ENCODE data around the gene STX11.

The STX11 gene

DNA sequence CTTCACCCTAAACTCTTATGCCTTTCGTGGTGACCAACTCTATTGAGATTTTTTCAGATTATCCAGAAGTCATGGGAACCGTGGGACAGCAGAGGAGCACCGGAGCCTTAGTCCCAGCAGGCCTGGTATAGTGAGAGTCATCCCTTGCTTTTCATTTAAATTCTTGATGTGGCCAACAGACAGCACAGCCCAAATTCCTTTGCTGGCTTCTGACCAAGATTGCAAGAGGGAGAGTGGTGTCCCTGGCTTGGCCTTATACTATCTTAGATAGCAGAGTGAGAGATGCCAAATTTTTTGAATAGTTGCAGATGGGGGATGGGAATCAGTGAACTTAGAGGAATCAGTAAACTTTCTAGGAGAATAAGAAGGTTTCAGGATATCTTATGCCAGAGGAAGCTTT lies 7.8 kb downstream of the STX11 start:
- Histone ChIP-seq H3K9me3 (ENCODE audit: insufficient read depth, low read length) (no peaks in the 10 kb centered on the region), H3K27ac (ENCODE audit: low read length) (no peak overlapping the region), H2AFZ (ENCODE audit: low read depth, low read length) (no peak overlapping the region), H3K9ac (ENCODE audit: low read length) (no peak overlapping the region), H3K36me3 (replicated peaks; ENCODE audit: low read depth, low read length) (no peaks in the 10 kb centered on the region), H3K27me3 (ENCODE audit: low read depth, low read length) (no peaks in the 10 kb centered on the region), H4K20me1 (ENCODE audit: insufficient read depth, low read length) (no peaks in the 10 kb centered on the region), H3K4me2 (ENCODE audit: low read length) (no peak overlapping the region), H3K4me1 (ENCODE audit: low read length) (peaks cover 23% of the 10 kb centered on the region), H3K79me2 (ENCODE audit: low read length) (no peaks in the 10 kb centered on the region), H3K4me3 (ENCODE audit: low read length) (no peak overlapping the region)
- TF ChIP-seq EZH2phosphoT487 (IDR thresholded peaks at IDR 0.05; ENCODE audit: low read depth): no peak
- TF ChIP-seq, protein P1, sequence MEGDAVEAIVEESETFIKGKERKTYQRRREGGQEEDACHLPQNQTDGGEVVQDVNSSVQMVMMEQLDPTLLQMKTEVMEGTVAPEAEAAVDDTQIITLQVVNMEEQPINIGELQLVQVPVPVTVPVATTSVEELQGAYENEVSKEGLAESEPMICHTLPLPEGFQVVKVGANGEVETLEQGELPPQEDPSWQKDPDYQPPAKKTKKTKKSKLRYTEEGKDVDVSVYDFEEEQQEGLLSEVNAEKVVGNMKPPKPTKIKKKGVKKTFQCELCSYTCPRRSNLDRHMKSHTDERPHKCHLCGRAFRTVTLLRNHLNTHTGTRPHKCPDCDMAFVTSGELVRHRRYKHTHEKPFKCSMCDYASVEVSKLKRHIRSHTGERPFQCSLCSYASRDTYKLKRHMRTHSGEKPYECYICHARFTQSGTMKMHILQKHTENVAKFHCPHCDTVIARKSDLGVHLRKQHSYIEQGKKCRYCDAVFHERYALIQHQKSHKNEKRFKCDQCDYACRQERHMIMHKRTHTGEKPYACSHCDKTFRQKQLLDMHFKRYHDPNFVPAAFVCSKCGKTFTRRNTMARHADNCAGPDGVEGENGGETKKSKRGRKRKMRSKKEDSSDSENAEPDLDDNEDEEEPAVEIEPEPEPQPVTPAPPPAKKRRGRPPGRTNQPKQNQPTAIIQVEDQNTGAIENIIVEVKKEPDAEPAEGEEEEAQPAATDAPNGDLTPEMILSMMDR (IDR thresholded peaks at IDR 0.05; ENCODE audit: low read depth, low read length): no peak

DNA sequence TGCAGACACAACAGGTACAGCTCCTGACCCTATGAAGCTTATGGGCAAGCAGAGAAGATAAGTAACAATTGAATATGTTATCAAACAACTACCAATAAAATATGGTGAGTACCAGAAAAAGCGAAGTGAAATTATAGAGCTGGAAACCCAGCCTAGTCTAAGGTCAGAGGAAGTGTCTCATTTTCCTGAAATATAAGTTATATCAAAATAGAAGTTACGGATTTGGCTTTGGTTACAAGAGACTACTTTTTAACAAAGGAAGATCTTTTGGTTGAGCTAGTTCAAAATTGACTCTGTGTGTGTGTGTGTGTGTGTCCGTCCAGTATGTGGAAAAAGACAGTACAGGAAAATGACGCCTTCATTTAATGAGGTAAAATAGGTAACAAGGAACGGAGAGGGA lies 8.9 kb downstream of the STX11 start:
- H2AFZ ChIP-seq (ENCODE audit: low read depth, low read length): no peak overlapping the region
- H3K4me1 ChIP-seq (ENCODE audit: low read length): peaks cover 23% of the 10 kb centered on the region
- no peak overlapping the region for H3K27ac ChIP-seq (ENCODE audit: low read length)
- H3K9me3 ChIP-seq (ENCODE audit: insufficient read depth, low read length): no peaks in the 10 kb centered on the region
- TF ChIP-seq, protein P1 (IDR thresholded peaks at IDR 0.05; ENCODE audit: low read depth, low read length): no peak
- TF ChIP-seq EZH2phosphoT487 (IDR thresholded peaks at IDR 0.05; ENCODE audit: low read depth): no peak
- H4K20me1 ChIP-seq (ENCODE audit: insufficient read depth, low read length): no peaks in the 10 kb centered on the region
- no peaks in the 10 kb centered on the region for H3K79me2 ChIP-seq (ENCODE audit: low read length)
- no peaks in the 10 kb centered on the region for H3K27me3 ChIP-seq (ENCODE audit: low read depth, low read length)
- H3K36me3 ChIP-seq (replicated peaks; ENCODE audit: low read depth, low read length): no peaks in the 10 kb centered on the region
- no peak overlapping the region for H3K4me2 ChIP-seq (ENCODE audit: low read length)
- H3K4me3 ChIP-seq (ENCODE audit: low read length): no peak overlapping the region
- no peak overlapping the region for H3K9ac ChIP-seq (ENCODE audit: low read length)

DNA sequence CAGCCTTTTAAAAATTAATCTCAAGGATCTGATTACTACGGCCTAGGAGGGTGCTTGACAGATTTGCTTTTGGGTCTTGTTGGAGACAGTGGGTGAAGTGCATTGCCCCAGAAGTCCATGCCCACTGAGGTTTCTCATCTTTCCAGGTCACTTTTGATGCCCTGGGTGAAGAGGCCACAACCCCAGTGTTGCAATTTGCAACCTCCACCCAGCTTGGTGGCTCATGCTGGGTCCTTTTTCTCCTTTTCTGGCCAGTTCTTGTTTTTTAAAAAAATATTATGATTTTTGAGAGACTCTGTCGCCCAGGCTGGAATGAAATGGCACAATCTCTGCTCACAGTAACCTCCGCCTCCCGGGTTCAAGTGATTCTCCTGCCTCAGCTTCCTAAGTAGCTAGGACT lies 9.4 kb downstream of the STX11 start:
- no peak overlapping the region for H2AFZ ChIP-seq (ENCODE audit: low read depth, low read length)
- H3K36me3 ChIP-seq (replicated peaks; ENCODE audit: low read depth, low read length): no peaks in the 10 kb centered on the region
- no peaks in the 10 kb centered on the region for H3K27me3 ChIP-seq (ENCODE audit: low read depth, low read length)
- peaks cover 23% of the 10 kb centered on the region for H3K4me1 ChIP-seq (ENCODE audit: low read length)
- no peak overlapping the region for H3K4me2 ChIP-seq (ENCODE audit: low read length)
- TF ChIP-seq EZH2phosphoT487 (IDR thresholded peaks at IDR 0.05; ENCODE audit: low read depth): no peak
- TF ChIP-seq, protein P1 (IDR thresholded peaks at IDR 0.05; ENCODE audit: low read depth, low read length): no peak
- H4K20me1 ChIP-seq (ENCODE audit: insufficient read depth, low read length): no peaks in the 10 kb centered on the region
- no peak overlapping the region for H3K9ac ChIP-seq (ENCODE audit: low read length)
- H3K4me3 ChIP-seq (ENCODE audit: low read length): no peak overlapping the region
- H3K27ac ChIP-seq (ENCODE audit: low read length): no peak overlapping the region
- H3K9me3 ChIP-seq (ENCODE audit: insufficient read depth, low read length): no peaks in the 10 kb centered on the region
- H3K79me2 ChIP-seq (ENCODE audit: low read length): no peaks in the 10 kb centered on the region

DNA sequence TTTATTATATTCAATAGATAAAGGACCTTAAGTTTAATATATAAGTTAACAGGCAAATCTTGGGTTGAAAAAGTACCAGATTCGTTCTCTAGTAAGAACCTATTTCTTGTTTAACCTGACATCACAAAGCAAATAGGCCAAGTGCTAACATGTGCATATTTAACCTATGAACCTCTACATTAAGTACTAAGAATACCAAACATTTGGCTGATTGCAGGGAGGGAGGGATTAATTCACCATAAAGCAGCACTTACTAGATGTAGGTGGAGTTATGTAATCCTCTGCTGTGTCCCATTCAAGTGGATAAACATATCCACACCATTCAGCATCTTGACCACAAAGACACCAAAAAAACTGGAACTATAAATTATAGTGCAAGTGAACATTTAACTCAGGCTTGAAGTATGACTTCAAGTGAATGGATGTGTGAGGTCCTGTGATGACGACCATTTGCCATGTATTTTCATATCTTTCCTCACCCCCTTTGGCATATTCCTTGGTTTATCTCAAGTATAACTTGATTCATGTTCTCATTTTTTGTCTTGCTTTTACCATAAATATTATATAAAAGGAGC lies 10.2 kb downstream of the STX11 start:
- Histone ChIP-seq H3K9me3 (ENCODE audit: insufficient read depth, low read length) (no peaks in the 10 kb centered on the region), H4K20me1 (ENCODE audit: insufficient read depth, low read length) (no peaks in the 10 kb centered on the region), H3K36me3 (replicated peaks; ENCODE audit: low read depth, low read length) (no peaks in the 10 kb centered on the region), H3K27me3 (ENCODE audit: low read depth, low read length) (no peaks in the 10 kb centered on the region), H3K9ac (ENCODE audit: low read length) (no peak overlapping the region), H2AFZ (ENCODE audit: low read depth, low read length) (no peak overlapping the region), H3K4me1 (ENCODE audit: low read length) (peaks cover 19% of the 10 kb centered on the region), H3K4me3 (ENCODE audit: low read length) (no peak overlapping the region), H3K79me2 (ENCODE audit: low read length) (no peaks in the 10 kb centered on the region), H3K27ac (ENCODE audit: low read length) (no peak overlapping the region), H3K4me2 (ENCODE audit: low read length) (no peak overlapping the region)
- TF ChIP-seq EZH2phosphoT487 (IDR thresholded peaks at IDR 0.05; ENCODE audit: low read depth): no peak
- TF ChIP-seq, protein P1 (IDR thresholded peaks at IDR 0.05; ENCODE audit: low read depth, low read length): no peak

Measured in OCI-LY3 (cell line).